Duodenal mucosa (tissue), 2 donors: ENCODE data around the gene FNDC3A.

Experiments used
- H3K27ac ChIP-seq: one replicate; pipeline ENCODE4 v1.7.0; 2013; ENCODE audit warnings: low read depth, low read length
- H3K27me3 ChIP-seq, 2 donors: one replicate each; pipeline ENCODE4 v1.7.0; 2013; ENCODE audit warnings: low read length in 2 of 2, control low read depth in 1 of 2; ENCODE audit not compliant: insufficient read depth in 2 of 2, control insufficient read depth in 1 of 2
- H3K36me3 ChIP-seq, 2 donors: one replicate each; pipeline ENCODE4 v1.7.0; 2013; ENCODE audit warnings: low read length in 2 of 2, control low read depth in 1 of 2; ENCODE audit not compliant: insufficient read depth in 2 of 2, control insufficient read depth in 1 of 2
- H3K4me1 ChIP-seq, 2 donors: one replicate each; pipeline ENCODE4 v1.7.0; 2013; ENCODE audit warnings: low read length in 2 of 2, control low read depth in 1 of 2; ENCODE audit not compliant: insufficient read depth in 2 of 2, control insufficient read depth in 1 of 2
- H3K4me3 ChIP-seq, 2 donors: one replicate each; pipeline ENCODE4 v1.7.0; 2013; ENCODE audit warnings: low read length in 2 of 2, low read depth in 1 of 2
- H3K9ac ChIP-seq, 2 donors: one replicate each; pipeline ENCODE4 v1.7.0; 2013; ENCODE audit warnings: low read length in 2 of 2, low read depth in 1 of 2
- H3K9me3 ChIP-seq, 2 donors: one replicate each; pipeline ENCODE4 v1.7.0; 2013; ENCODE audit warnings: low read length in 2 of 2, control low read depth in 1 of 2; ENCODE audit not compliant: control insufficient read depth in 1 of 2

Gene FNDC3A

GRCh38 chr13:49213539-49213938 is 237.8 kb downstream of the FNDC3A start:
- H3K9ac ChIP-seq: no peak overlapping the region
- peaks cover 9% of the 10 kb centered on the region in 2 donors for H3K27me3 ChIP-seq
- H3K36me3 ChIP-seq: peaks cover 0 to 6% of the 10 kb centered on the region in 2 donors
- H3K27ac ChIP-seq: no peak overlapping the region
- H3K4me1 ChIP-seq: peaks cover 0 to 3% of the 10 kb centered on the region in 2 donors
- H3K9me3 ChIP-seq: no peaks in the 10 kb centered on the region
- H3K4me3 ChIP-seq: no peak overlapping the region

GRCh38 chr13:49213997-49214916 is 238.5 kb downstream of the FNDC3A start:
- Histone ChIP-seq H3K27me3 (peaks cover 13 to 16% of the 10 kb centered on the region in 2 donors), H3K9me3 (no peaks in the 10 kb centered on the region), H3K36me3 (peaks cover 0 to 2% of the 10 kb centered on the region in 2 donors), H3K9ac (no peak overlapping the region), H3K4me1 (peaks cover 0 to 3% of the 10 kb centered on the region in 2 donors), H3K27ac (no peak overlapping the region), H3K4me3 (no peak overlapping the region)

- Histone ChIP-seq H3K27ac (no peak overlapping the region), H3K36me3 (peaks cover 0 to 2% of the 10 kb centered on the region in 2 donors), H3K4me1 (peaks cover 0 to 3% of the 10 kb centered on the region in 2 donors), H3K9ac (no peak overlapping the region), H3K9me3 (no peaks in the 10 kb centered on the region), H3K4me3 (no peak overlapping the region), H3K27me3 (peaks cover 16 to 17% of the 10 kb centered on the region in 2 donors)
These were observed 239.2 kb downstream of the FNDC3A start for GRCh38 chr13:49214917-49215376.

- Histone ChIP-seq H3K4me3 (no peak overlapping the region), H3K36me3 (no peaks in the 10 kb centered on the region), H3K27me3 (peaks cover 29% of the 10 kb centered on the region in 2 donors), H3K9ac (no peak overlapping the region), H3K4me1 (peaks cover 0 to 7% of the 10 kb centered on the region in 2 donors), H3K9me3 (no peaks in the 10 kb centered on the region), H3K27ac (no peak overlapping the region)
These were observed 240.6 kb downstream of the FNDC3A start for GRCh38 chr13:49216334-49216733.

GRCh38 chr13:49217962-49218492 is 242.3 kb downstream of the FNDC3A start:
- peaks cover 45 to 46% of the 10 kb centered on the region in 2 donors for H3K27me3 ChIP-seq
- no peak overlapping the region for H3K27ac ChIP-seq

DNA sequence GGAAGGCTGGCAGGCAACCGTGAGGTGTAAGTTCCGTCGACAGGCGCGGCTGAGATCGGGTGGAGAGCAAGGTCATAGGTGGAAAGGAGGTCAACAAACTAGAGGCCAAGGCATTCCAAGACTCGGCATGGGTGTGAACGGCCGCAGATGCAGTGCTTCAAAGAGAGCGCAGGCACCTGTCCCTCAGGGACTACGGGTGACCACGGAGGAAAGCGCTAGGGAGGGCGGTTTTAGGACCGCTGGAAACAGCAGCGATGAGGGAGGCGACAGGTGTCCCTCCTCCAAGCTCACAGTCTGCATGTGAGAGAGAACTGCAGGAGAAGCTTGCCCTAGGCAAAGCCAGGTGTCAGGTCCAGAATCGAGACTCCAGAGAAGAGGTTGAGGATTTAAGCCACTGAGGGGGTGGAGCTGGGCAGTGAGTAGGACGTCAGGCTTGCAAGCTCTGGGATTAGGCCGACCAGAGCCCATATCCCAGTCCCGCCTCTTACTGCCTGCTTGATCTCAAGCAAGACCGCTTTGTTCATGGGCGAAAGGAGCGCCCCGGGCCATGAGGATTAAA is 242.9 kb downstream of the FNDC3A start:
- H3K27ac ChIP-seq: no peak overlapping the region
- peaks cover 47 to 49% of the 10 kb centered on the region in 2 donors for H3K27me3 ChIP-seq
- peak overlapping the region; percentile 24 to 43 for H3K4me3 ChIP-seq
- H3K4me1 ChIP-seq: peaks cover 0 to 7% of the 10 kb centered on the region in 2 donors
- no peak overlapping the region for H3K9ac ChIP-seq
- no peaks in the 10 kb centered on the region for H3K9me3 ChIP-seq
- no peaks in the 10 kb centered on the region for H3K36me3 ChIP-seq

More at GRCh38 chr13:49217962-49218492, 242.3 kb downstream of the FNDC3A start:
- Histone ChIP-seq H3K36me3 (no peaks in the 10 kb centered on the region), H3K9me3 (no peaks in the 10 kb centered on the region), H3K4me1 (peaks cover 0 to 7% of the 10 kb centered on the region in 2 donors), H3K9ac (no peak overlapping the region), H3K4me3 (peak overlapping the region in 1 of 2 donors; percentile 43)

DNA sequence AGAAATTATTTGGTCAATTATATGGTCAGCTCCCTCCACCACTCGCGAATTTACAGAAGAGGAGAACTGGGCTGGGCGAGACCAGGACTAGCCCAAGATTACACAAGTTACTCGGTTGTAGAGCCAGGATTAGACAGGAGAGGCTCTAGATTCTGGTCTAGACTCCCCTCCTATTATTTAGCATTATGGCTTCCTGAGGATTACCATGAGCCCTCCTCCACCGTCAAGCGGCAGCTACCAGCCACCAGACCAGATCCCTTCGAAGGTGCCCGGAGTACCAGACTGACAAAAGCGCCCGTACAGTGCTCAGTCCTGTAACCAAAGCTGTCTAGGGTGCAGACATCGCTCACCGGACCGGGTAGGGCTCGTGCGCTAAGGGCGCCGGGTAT is 243.9 kb downstream of the FNDC3A start:
- Histone ChIP-seq H3K36me3 (no peaks in the 10 kb centered on the region), H3K4me3 (peak overlapping the region; percentile 50 to 60), H3K27me3 (peaks cover 49 to 51% of the 10 kb centered on the region in 2 donors), H3K9ac (no peak overlapping the region), H3K9me3 (no peaks in the 10 kb centered on the region), H3K4me1 (peaks cover 0 to 7% of the 10 kb centered on the region in 2 donors), H3K27ac (no peak overlapping the region)

DNA sequence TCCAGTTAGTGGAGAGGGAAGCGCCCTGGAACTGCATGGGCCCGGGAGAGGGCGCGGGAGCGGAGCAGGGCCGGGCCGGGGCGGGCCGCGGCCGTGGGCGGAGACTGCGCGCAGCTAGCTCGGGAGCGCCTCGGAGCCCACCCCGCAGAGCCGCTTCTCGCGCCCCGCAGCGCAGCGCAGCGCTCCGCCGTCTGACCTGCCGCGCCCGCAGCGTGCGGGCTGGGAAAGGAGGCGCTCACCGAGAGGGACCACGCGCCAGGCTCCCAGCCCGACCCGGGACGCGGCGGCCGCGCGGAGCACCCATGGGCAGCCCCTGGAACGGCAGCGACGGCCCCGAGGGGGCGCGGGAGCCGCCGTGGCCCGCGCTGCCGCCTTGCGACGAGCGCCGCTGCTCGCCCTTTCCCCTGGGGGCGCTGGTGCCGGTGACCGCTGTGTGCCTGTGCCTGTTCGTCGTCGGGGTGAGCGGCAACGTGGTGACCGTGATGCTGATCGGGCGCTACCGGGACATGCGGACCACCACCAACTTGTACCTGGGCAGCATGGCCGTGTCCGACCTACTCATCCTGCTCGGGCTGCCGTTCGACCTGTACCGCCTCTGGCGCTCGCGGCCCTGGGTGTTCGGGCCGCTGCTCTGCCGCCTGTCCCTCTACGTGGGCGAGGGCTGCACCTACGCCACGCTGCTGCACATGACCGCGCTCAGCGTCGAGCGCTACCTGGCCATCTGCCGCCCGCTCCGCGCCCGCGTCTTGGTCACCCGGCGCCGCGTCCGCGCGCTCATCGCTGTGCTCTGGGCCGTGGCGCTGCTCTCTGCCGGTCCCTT is 244.5 kb downstream of the FNDC3A start, which contains the start of gene MLNR:
Gene MLNR (plus strand): TSS at position 303 of the 820 bp plus-strand sequence. CDS start 0 bp downstream, at position 303.
- Histone ChIP-seq H3K27me3 (peaks cover 49 to 51% of the 10 kb centered on the region in 2 donors), H3K9ac (no peak within 1 kb of the TSS), H3K4me3 (peak within 1 kb of the TSS; percentile 50 to 60), H3K9me3 (no peaks in the 10 kb centered on the region), H3K4me1 (peaks cover 0 to 4% of the 10 kb centered on the region in 2 donors), H3K27ac (no peak within 1 kb of the TSS), H3K36me3 (no peaks in the 10 kb centered on the region)

GRCh38 chr13:49220856-49221589 is 245.3 kb downstream of the FNDC3A start:
- H3K27me3 ChIP-seq: peaks cover 51 to 52% of the 10 kb centered on the region in 2 donors

More at GRCh38 chr13:49220856-49221589, 245.3 kb downstream of the FNDC3A start:
- no peak overlapping the region for H3K9ac ChIP-seq
- no peak overlapping the region for H3K27ac ChIP-seq
- peaks cover 0 to 4% of the 10 kb centered on the region in 2 donors for H3K4me1 ChIP-seq
- H3K4me3 ChIP-seq: peak overlapping the region; percentile 50 to 60
- no peaks in the 10 kb centered on the region for H3K36me3 ChIP-seq
- H3K9me3 ChIP-seq: no peaks in the 10 kb centered on the region
